HUES6 (cell line): ENCODE results near the gene ASCC1.
"Not testable (repeated sequence)": the region's sequence is repeated elsewhere in the genome, so short reads cannot be mapped to it uniquely, and the experiment has no call there.

ENCODE experiments used
- H3K27ac ChIP-seq: 2 replicates; pipeline ENCODE4 v1.7.0; 2013; ENCODE audit warnings: low read depth, mild to moderate bottlenecking, low read length, inconsistent platforms
- H3K27me3 ChIP-seq: 2 replicates; pipeline ENCODE4 v1.6.1; 2013; ENCODE audit warnings: low read length; ENCODE audit not compliant: control insufficient read depth, insufficient read depth
- H3K36me3 ChIP-seq: 2 replicates; pipeline ENCODE4 v1.6.1; 2013; ENCODE audit warnings: low read length; ENCODE audit not compliant: control insufficient read depth, insufficient read depth
- H3K4me1 ChIP-seq: 2 replicates; pipeline ENCODE4 v1.6.1; 2013; ENCODE audit warnings: low read length; ENCODE audit not compliant: control insufficient read depth, insufficient read depth
- H3K4me3 ChIP-seq: 2 replicates; pipeline ENCODE4 v1.5.1; 2013; ENCODE audit warnings: low read depth, low read length
- H3K9ac ChIP-seq: one replicate; pipeline ENCODE4 v1.6.1; 2013; ENCODE audit warnings: mild to moderate bottlenecking, low read length
- H3K9me3 ChIP-seq: 2 replicates; pipeline ENCODE4 v1.6.1; 2013; ENCODE audit warnings: low read depth, low read length; ENCODE audit not compliant: control insufficient read depth, insufficient read depth

Gene ASCC1

GRCh38 chr10:72229261-72230251, 13.5 kb upstream of the ASCC1 start:
- H3K9me3 ChIP-seq = no peaks in the 10 kb centered on the region
- peaks cover 14% of the 10 kb centered on the region for H3K4me1 ChIP-seq
- no peak overlapping the region for H3K9ac ChIP-seq
- no peak overlapping the region for H3K4me3 ChIP-seq
- H3K27ac ChIP-seq = no peak overlapping the region
- H3K27me3 ChIP-seq = no peaks in the 10 kb centered on the region
- peaks cover 39% of the 10 kb centered on the region for H3K36me3 ChIP-seq

- Histone ChIP-seq H3K27ac (no peak overlapping the region), H3K9me3 (no peaks in the 10 kb centered on the region), H3K9ac (no peak overlapping the region), H3K27me3 (no peaks in the 10 kb centered on the region), H3K4me3 (no peak overlapping the region), H3K36me3 (peaks cover 40% of the 10 kb centered on the region), H3K4me1 (peaks cover 14% of the 10 kb centered on the region)
Measured at GRCh38 chr10:72228318-72228751, 12.3 kb upstream of the ASCC1 start.

- Histone ChIP-seq H3K9ac (no peak overlapping the region), H3K9me3 (no peaks in the 10 kb centered on the region), H3K4me3 (no peak overlapping the region), H3K27ac (no peak overlapping the region), H3K36me3 (peaks cover 35% of the 10 kb centered on the region), H3K27me3 (no peaks in the 10 kb centered on the region), H3K4me1 (peaks cover 14% of the 10 kb centered on the region)
Measured at GRCh38 chr10:72227826-72228225, 11.8 kb upstream of the ASCC1 start.

- H3K4me3 ChIP-seq = no peak overlapping the region
- no peak overlapping the region for H3K27ac ChIP-seq
- peaks cover 32% of the 10 kb centered on the region for H3K36me3 ChIP-seq
- no peaks in the 10 kb centered on the region for H3K9me3 ChIP-seq
- no peaks in the 10 kb centered on the region for H3K27me3 ChIP-seq
- H3K4me1 ChIP-seq = peaks cover 14% of the 10 kb centered on the region
- H3K9ac ChIP-seq = no peak overlapping the region
Measured at GRCh38 chr10:72226418-72227027, 10.4 kb upstream of the ASCC1 start.

- not testable (repeated sequence) for H3K4me3 ChIP-seq, H3K9ac ChIP-seq, H3K27me3 ChIP-seq, H3K9me3 ChIP-seq, H3K27ac ChIP-seq
- Histone ChIP-seq H3K36me3 (peaks cover 25% of the 10 kb centered on the region), H3K4me1 (peaks cover 11% of the 10 kb centered on the region)
Measured at GRCh38 chr10:72224191-72224590, 8.1 kb upstream of the ASCC1 start.

GRCh38 chr10:72223743-72224101, 7.6 kb upstream of the ASCC1 start:
- H3K9ac ChIP-seq = no peak overlapping the region

GRCh38 chr10:72221278-72221677, 5.2 kb upstream of the ASCC1 start:
- H3K4me1 ChIP-seq = peaks cover 5% of the 10 kb centered on the region; the same call in 1 of the 2 replicates
- peaks cover 25% of the 10 kb centered on the region for H3K36me3 ChIP-seq
- no peak overlapping the region for H3K9ac ChIP-seq
- H3K27me3 ChIP-seq = no peaks in the 10 kb centered on the region
- H3K4me3 ChIP-seq = no peak overlapping the region
- H3K27ac ChIP-seq = no peak overlapping the region
- H3K9me3 ChIP-seq = no peaks in the 10 kb centered on the region

More at GRCh38 chr10:72223743-72224101, 7.6 kb upstream of the ASCC1 start:
- Histone ChIP-seq H3K9me3 (no peaks in the 10 kb centered on the region), H3K4me3 (no peak overlapping the region), H3K4me1 (peaks cover 9% of the 10 kb centered on the region), H3K27me3 (no peaks in the 10 kb centered on the region), H3K27ac (no peak overlapping the region), H3K36me3 (peaks cover 25% of the 10 kb centered on the region)

GRCh38 chr10:72220637-72221036, 4.6 kb upstream of the ASCC1 start:
- no peak overlapping the region for H3K27ac ChIP-seq
- peaks cover 25% of the 10 kb centered on the region for H3K36me3 ChIP-seq
- no peak overlapping the region for H3K9ac ChIP-seq

GRCh38 chr10:72219235-72219814, 3.2 kb upstream of the ASCC1 start:
- Histone ChIP-seq H3K4me1 (peaks cover 8% of the 10 kb centered on the region; the same call in 1 of the 2 replicates), H3K27me3 (no peaks in the 10 kb centered on the region), H3K9ac (no peak overlapping the region), H3K4me3 (no peak overlapping the region), H3K9me3 (no peaks in the 10 kb centered on the region), H3K36me3 (peaks cover 20% of the 10 kb centered on the region), H3K27ac (no peak overlapping the region)

More at GRCh38 chr10:72220637-72221036, 4.6 kb upstream of the ASCC1 start:
- Histone ChIP-seq H3K4me1 (peaks cover 5% of the 10 kb centered on the region; the same call in 1 of the 2 replicates), H3K9me3 (no peaks in the 10 kb centered on the region), H3K4me3 (no peak overlapping the region), H3K27me3 (no peaks in the 10 kb centered on the region)

- Histone ChIP-seq H3K9ac (no peak overlapping the region), H3K27ac (no peak overlapping the region), H3K4me3 (no peak overlapping the region), H3K4me1 (peaks cover 8% of the 10 kb centered on the region; the same call in 1 of the 2 replicates), H3K27me3 (no peaks in the 10 kb centered on the region), H3K36me3 (peaks cover 15% of the 10 kb centered on the region), H3K9me3 (no peaks in the 10 kb centered on the region)
Measured at GRCh38 chr10:72218726-72219125, 2.6 kb upstream of the ASCC1 start.

GRCh38 chr10:72218325-72218724, 2.2 kb upstream of the ASCC1 start:
- Histone ChIP-seq H3K27me3 (no peaks in the 10 kb centered on the region), H3K4me3 (no peak overlapping the region), H3K27ac (no peak overlapping the region), H3K9me3 (no peaks in the 10 kb centered on the region), H3K9ac (no peak overlapping the region), H3K36me3 (peaks cover 12% of the 10 kb centered on the region), H3K4me1 (peaks cover 8% of the 10 kb centered on the region; the same call in 1 of the 2 replicates)
